Tibial artery (tissue), 4 donors: Measurements from ENCODE around the gene MACROD2.
A peak's percentile ranks its signal among the peaks of the same experiment; 100 is the strongest.

ENCODE experiments used
- DNase-seq, 2 donors: peaks; one replicate each; pipeline ENCODE4 v3.0.0-alpha.2; 2019
- H3K27ac ChIP-seq, 2 donors: fragments of 200-600 bp; sonication (generic) in 1 of 2; 1 replicate in 1 of 2; 2 replicates in 1 of 2; pipeline ENCODE4 v1.5.1; 2018 to 2019; ENCODE audit warnings: mild to moderate bottlenecking in 1 of 2
- H3K27me3 ChIP-seq, 2 donors: fragments of 200-600 bp; sonication (generic) in 1 of 2; one replicate each; pipeline versions ENCODE4 v1.5.1 to v1.6.0; 2016 to 2019
- H3K36me3 ChIP-seq, 3 donors: fragments of 200-600 bp; sonication (generic) in 2 of 3; one replicate each; pipeline ENCODE4 v1.5.1; 2016 to 2019; ENCODE audit warnings: mild to moderate bottlenecking in 2 of 3
- H3K4me1 ChIP-seq, 4 donors: fragments of 200-600 bp; sonication (generic) in 2 of 4; 1 replicate in 3 of 4; 2 replicates in 1 of 4; pipeline ENCODE4 v1.5.1; 2016 to 2019
- H3K4me3 ChIP-seq, 2 donors: fragments of 200-600 bp; sonication (generic) in 1 of 2; 1 replicate in 1 of 2; 2 replicates in 1 of 2; pipeline ENCODE4 v1.5.1; 2018 to 2019; ENCODE audit warnings: mild to moderate bottlenecking in 2 of 2
- H3K9me3 ChIP-seq, 3 donors: fragments of 200-600 bp; sonication (generic) in 1 of 3; one replicate each; pipeline ENCODE4 v1.5.1; 2016 to 2019
- intact Hi-C: fragments of 100-400 bp; cut with DNase I; formaldehyde crosslinking; loops from one replicate; pipeline ENCODE4 v1.15.0; 2023; ENCODE audit warnings: low total_unique reads
- TF ChIP-seq, protein P1 (sequence below), 2 experiments: fragments of 200-600 bp in 1 of 2; fragments of 450-650 bp in 1 of 2; IDR thresholded peaks; one replicate each; pipeline ENCODE4 v1.5.1; 2017 to 2019; ENCODE audit warnings: antibody characterized with exemption in 2 of 2, mild to moderate bottlenecking in 1 of 2, moderate library complexity in 1 of 2

The MACROD2 gene

DNA sequence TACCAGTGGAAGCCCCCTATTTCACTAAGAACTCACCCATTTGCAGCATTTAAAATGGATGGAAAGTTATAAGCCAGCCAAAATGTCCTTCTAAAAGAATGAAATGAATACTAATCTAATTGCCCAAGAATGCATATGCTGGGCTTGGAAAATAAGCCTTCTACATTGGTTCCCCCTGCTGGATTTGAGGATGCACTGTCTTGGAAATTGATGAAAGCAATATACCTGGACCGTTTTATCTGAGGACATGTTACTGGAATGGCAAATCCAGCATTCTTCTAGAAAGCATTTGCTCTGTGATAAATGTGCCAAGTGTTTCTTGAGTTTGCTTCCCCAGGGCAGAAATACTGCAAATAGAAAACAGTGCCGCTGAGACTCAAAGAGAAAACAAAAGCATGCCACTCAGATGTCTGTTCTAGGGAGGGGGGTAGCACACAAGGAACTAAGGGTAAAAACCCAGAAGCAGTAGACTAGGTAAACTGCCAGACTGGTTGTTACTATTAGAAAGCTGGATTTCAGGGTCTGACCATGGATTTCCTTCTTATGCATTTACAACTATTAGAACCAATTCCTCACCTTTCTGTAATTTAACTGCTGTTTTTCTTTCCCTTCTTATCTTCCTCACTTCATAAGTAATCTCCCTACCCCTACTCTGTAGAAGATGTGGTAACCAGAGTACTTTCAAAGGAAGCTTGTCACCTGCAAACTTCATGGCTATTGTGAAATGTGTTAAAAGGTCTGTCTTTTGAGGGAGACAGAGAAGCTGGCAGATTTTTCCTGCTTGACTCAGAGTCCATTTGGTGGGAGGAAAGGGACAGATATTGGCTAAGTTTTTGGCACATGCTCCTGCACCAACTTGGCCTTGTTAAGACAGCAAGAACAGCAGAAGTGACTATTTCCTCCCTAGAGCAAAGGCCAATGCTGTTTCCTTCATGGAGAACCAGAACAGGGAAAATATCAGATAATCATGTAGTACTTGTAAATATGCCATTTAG, 1935.3 kb downstream of the MACROD2 start:
- DNase-seq: no peak
- TF ChIP-seq, protein P1, sequence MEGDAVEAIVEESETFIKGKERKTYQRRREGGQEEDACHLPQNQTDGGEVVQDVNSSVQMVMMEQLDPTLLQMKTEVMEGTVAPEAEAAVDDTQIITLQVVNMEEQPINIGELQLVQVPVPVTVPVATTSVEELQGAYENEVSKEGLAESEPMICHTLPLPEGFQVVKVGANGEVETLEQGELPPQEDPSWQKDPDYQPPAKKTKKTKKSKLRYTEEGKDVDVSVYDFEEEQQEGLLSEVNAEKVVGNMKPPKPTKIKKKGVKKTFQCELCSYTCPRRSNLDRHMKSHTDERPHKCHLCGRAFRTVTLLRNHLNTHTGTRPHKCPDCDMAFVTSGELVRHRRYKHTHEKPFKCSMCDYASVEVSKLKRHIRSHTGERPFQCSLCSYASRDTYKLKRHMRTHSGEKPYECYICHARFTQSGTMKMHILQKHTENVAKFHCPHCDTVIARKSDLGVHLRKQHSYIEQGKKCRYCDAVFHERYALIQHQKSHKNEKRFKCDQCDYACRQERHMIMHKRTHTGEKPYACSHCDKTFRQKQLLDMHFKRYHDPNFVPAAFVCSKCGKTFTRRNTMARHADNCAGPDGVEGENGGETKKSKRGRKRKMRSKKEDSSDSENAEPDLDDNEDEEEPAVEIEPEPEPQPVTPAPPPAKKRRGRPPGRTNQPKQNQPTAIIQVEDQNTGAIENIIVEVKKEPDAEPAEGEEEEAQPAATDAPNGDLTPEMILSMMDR (IDR thresholded peaks at IDR 0.05): peak; percentile 46 to 48
- Histone ChIP-seq H3K4me1 (peaks cover 0 to 17% (median 13%) of the 10 kb centered on the region in 4 donors), H3K27ac (peak overlapping the region in 1 of 2 donors; percentile 23), H3K4me3 (no peak overlapping the region), H3K27me3 (no peaks in the 10 kb centered on the region), H3K36me3 (no peaks in the 10 kb centered on the region), H3K9me3 (no peaks in the 10 kb centered on the region)
- intact Hi-C loops: loop anchor here (5.0 kb wide), 1 partner anchor 1588 kb away; no protein-coding TSS in a partner anchor

DNA sequence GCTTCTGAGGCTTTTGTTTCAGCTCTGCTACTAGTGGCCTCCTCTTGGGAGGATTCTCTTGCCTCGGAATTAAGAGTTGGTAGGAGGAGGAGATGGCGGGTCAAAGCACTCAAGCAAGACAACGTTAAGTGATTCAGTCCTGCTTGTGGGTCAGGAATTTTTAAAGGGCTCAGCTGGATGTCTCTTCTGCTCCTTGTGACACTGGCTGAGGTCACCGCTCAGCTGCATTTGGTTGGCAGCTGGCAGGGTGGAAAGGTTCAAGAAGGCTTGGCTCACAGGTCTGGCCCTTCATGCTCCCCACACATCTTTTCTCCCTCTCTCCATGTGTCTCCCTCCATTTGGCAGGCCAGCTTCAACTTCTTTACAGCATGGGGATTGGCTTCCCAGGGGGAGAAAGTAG, 1936.6 kb downstream of the MACROD2 start:
- no peak overlapping the region for H3K4me3 ChIP-seq
- TF ChIP-seq, protein P1 (IDR thresholded peaks at IDR 0.05): no peak
- H3K9me3 ChIP-seq: no peaks in the 10 kb centered on the region
- H3K4me1 ChIP-seq: peaks cover 0 to 17% (median 13%) of the 10 kb centered on the region in 4 donors
- H3K27me3 ChIP-seq: no peaks in the 10 kb centered on the region
- intact Hi-C loops: loop anchor here (5.0 kb wide), 1 partner anchor 1590 kb away; no protein-coding TSS in a partner anchor
- H3K27ac ChIP-seq: no peak overlapping the region
- no peak for DNase-seq
- H3K36me3 ChIP-seq: no peaks in the 10 kb centered on the region

DNA sequence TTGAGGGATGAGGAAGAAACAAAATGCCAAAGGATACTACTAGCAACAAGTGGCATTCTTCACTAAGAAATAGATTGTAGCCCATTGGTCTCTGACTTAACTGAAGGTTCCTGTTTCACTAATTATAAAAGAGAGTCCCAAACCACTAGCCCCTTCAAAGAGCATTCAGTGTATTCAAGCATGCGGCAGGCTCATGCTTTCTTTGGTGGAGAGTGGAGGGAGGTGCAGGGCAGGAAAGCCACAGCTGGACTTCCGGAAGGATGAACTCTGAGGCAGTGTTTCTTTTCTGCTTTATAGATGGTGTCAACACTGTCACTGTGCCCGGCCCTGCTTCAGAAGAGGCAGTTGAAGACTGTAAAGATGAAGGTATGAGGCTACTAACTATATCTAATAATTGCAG, 1941.9 kb downstream of the MACROD2 start:
- peaks cover 0 to 2% (median 0%) of the 10 kb centered on the region in 4 donors for H3K4me1 ChIP-seq
- no peak for DNase-seq
- no peaks in the 10 kb centered on the region for H3K27me3 ChIP-seq
- H3K27ac ChIP-seq: no peak overlapping the region
- no peak overlapping the region for H3K4me3 ChIP-seq
- H3K36me3 ChIP-seq: no peaks in the 10 kb centered on the region
- TF ChIP-seq, protein P1 (IDR thresholded peaks at IDR 0.05): no peak
- intact Hi-C loops: no loop called here
- H3K9me3 ChIP-seq: peaks cover 0 to 7% (median 6%) of the 10 kb centered on the region in 3 donors

DNA sequence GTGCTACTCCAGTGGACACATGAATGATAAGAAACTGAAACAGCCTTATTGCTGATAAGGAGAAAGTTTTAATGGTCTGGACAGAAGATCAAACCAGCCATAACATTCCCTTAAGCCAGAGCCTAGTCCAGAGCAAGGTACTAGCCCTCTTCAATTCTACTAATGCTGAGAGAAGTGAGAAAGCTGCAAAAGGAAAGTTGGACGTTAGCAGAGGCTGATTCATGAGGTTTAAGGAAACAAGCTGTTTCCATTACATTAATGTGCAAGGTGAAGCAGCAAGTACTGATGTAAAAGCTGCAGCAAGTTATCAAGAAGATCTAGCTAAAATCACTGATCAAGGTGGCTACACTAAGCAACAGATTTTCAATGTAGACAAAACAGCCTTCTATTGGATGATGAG, 1943.5 kb downstream of the MACROD2 start:
- no peaks in the 10 kb centered on the region for H3K27me3 ChIP-seq
- intact Hi-C loops: no loop called here
- TF ChIP-seq, protein P1 (IDR thresholded peaks at IDR 0.05): no peak
- peaks cover 0 to 7% (median 6%) of the 10 kb centered on the region in 3 donors for H3K9me3 ChIP-seq
- H3K36me3 ChIP-seq: no peaks in the 10 kb centered on the region
- no peak overlapping the region for H3K27ac ChIP-seq
- DNase-seq: no peak
- H3K4me3 ChIP-seq: no peak overlapping the region
- H3K4me1 ChIP-seq: peaks cover 0 to 8% (median 0%) of the 10 kb centered on the region in 4 donors

DNA sequence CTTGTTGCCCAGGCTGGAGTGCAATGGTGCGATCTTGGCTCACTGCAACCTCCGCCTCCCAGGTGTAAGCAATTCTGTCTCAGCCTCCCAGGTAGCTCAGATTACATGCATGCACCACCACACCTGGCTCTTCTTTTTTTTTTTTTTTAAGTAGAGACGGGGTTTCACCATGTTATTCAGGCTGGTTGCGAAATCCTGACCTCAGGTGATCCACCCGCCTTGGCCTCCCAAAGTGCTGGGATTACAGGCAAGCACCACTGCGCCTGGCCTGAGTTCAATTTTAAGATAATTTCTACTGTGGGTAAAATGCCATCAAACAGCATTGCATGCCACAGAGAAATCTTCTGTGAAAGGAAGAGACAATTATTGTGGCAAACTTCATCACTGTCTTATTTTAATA, 1944.8 kb downstream of the MACROD2 start:
- peaks cover 0 to 8% (median 0%) of the 10 kb centered on the region in 4 donors for H3K4me1 ChIP-seq
- no peak for DNase-seq
- intact Hi-C loops: no loop called here
- H3K27ac ChIP-seq: no peak overlapping the region
- H3K4me3 ChIP-seq: no peak overlapping the region
- TF ChIP-seq, protein P1 (IDR thresholded peaks at IDR 0.05): no peak
- peaks cover 0 to 7% (median 6%) of the 10 kb centered on the region in 3 donors for H3K9me3 ChIP-seq
- no peaks in the 10 kb centered on the region for H3K27me3 ChIP-seq
- no peaks in the 10 kb centered on the region for H3K36me3 ChIP-seq
